Thoracic aorta (tissue), 2 donors: Measurements from ENCODE around the gene SERPINA3. TPM values are rescaled to one million over a fixed set of nuclear protein-coding genes. Genes with fewer than 3 reads are reported as not detected.
"Not testable (repeated sequence)": the region's sequence is repeated elsewhere in the genome, so short reads cannot be mapped to it uniquely, and the experiment has no call there.

ENCODE experiments used
- ATAC-seq: fragments of 150-250 bp; one replicate; pipeline ENCODE4 v1.8.0; 2017; ENCODE audit warnings: low read depth; ENCODE audit not compliant: insufficient number of reproducible peaks, low FRiP score
- DNase-seq: peaks from one replicate; pipeline ENCODE4 v3.0.0-alpha.2; 2020; ENCODE audit warnings: low spot score
- H3K27ac ChIP-seq, 2 donors: fragments of 200-600 bp; sonication (generic); 1 replicate in 1 of 2; 2 replicates in 1 of 2; pipeline ENCODE4 v1.5.1; 2016; ENCODE audit warnings: mild to moderate bottlenecking in 2 of 2, moderate library complexity in 2 of 2
- H3K27me3 ChIP-seq: fragments of 200-600 bp; sonication (generic); replicated peaks from 2 replicates; pipeline ENCODE4 v1.6.0; 2016; ENCODE audit warnings: mild to moderate bottlenecking; ENCODE audit not compliant: insufficient read depth
- H3K36me3 ChIP-seq: fragments of 200-600 bp; sonication (generic); one replicate; pipeline ENCODE4 v1.5.1; 2016
- H3K4me1 ChIP-seq, 2 donors: fragments of 200-600 bp; sonication (generic); 1 replicate in 1 of 2; 2 replicates in 1 of 2; pipeline versions ENCODE4 v1.5.1 to v1.6.0; 2016; ENCODE audit warnings: low read depth in 2 of 2, mild to moderate bottlenecking in 1 of 2; ENCODE audit not compliant: control insufficient read depth in 1 of 2
- H3K4me3 ChIP-seq: fragments of 200-600 bp; sonication (generic); 2 replicates; pipeline ENCODE4 v1.5.1; 2016; ENCODE audit warnings: mild to moderate bottlenecking
- H3K9me3 ChIP-seq: fragments of 200-600 bp; sonication (generic); 2 replicates; pipeline ENCODE4 v1.5.1; 2016
- CTCF ChIP-seq: fragments of 200-600 bp; sonication (generic); IDR thresholded peaks from one replicate; pipeline ENCODE4 v1.5.1; 2019; ENCODE audit warnings: antibody characterized with exemption
- total RNA-seq, 2 donors: library from RNA; depleted of rRNA; stranded (reverse); fragments of >200 nt; gene quantifications; one replicate each; pipeline versions ENCODE4 v1.1.0 to v1.2.3, GENCODE V29; 2016

SERPINA3 gene
- total RNA-seq, 2 donors from 2014 or later = 140 to 252 TPM

- no peak for DNase-seq
- H3K27ac ChIP-seq = no peak overlapping the region
- TF ChIP-seq CTCF = no peak
- ATAC-seq = no peak
- H3K4me1 ChIP-seq = peaks cover 0 to 12% of the 10 kb centered on the region in 2 donors
- H3K27me3 ChIP-seq = no peaks in the 10 kb centered on the region
- no peak overlapping the region for H3K4me3 ChIP-seq
- H3K36me3 ChIP-seq = no peaks in the 10 kb centered on the region
- H3K9me3 ChIP-seq = no peaks in the 10 kb centered on the region
Measured at GRCh38 chr14:94573475-94574277, 38.5 kb upstream of the SERPINA3 start.

- TF ChIP-seq CTCF = no peak
- no peak overlapping the region for H3K4me3 ChIP-seq
- H3K27ac ChIP-seq = no peak overlapping the region
- DNase-seq = no peak
- no peaks in the 10 kb centered on the region for H3K36me3 ChIP-seq
- no peaks in the 10 kb centered on the region for H3K27me3 ChIP-seq
- peaks cover 0 to 12% of the 10 kb centered on the region in 2 donors for H3K4me1 ChIP-seq
- no peaks in the 10 kb centered on the region for H3K9me3 ChIP-seq
- ATAC-seq = no peak
Measured at GRCh38 chr14:94574336-94574735, 37.9 kb upstream of the SERPINA3 start.

- Histone ChIP-seq H3K27me3 (no peaks in the 10 kb centered on the region), H3K36me3 (no peaks in the 10 kb centered on the region), H3K4me1 (peaks cover 0 to 12% of the 10 kb centered on the region in 2 donors), H3K27ac (no peak overlapping the region), H3K4me3 (no peak overlapping the region), H3K9me3 (no peaks in the 10 kb centered on the region)
- DNase-seq (no peak), ATAC-seq (no peak)
- no peak for TF ChIP-seq CTCF
Measured at GRCh38 chr14:94575730-94576585, 36.2 kb upstream of the SERPINA3 start.

- not testable (repeated sequence) for H3K4me1 ChIP-seq, H3K36me3 ChIP-seq, H3K4me3 ChIP-seq, H3K27me3 ChIP-seq, DNase-seq, ATAC-seq, H3K9me3 ChIP-seq, H3K27ac ChIP-seq
Measured at GRCh38 chr14:94577472-94577871, 34.7 kb upstream of the SERPINA3 start.

- no peak for ATAC-seq
- no peak for TF ChIP-seq CTCF
- no peak for DNase-seq
- H3K4me3 ChIP-seq = no peak overlapping the region
- no peaks in the 10 kb centered on the region for H3K27me3 ChIP-seq
- no peaks in the 10 kb centered on the region for H3K36me3 ChIP-seq
- no peak overlapping the region for H3K27ac ChIP-seq
- no peaks in the 10 kb centered on the region for H3K9me3 ChIP-seq
- H3K4me1 ChIP-seq = no peaks in the 10 kb centered on the region
Measured at GRCh38 chr14:94578712-94579111, 33.5 kb upstream of the SERPINA3 start.
